HG03442 (cell line): ENCODE measurements around the gene ING5.
A peak's percentile ranks its signal among the peaks of the same experiment; 100 is the strongest.
"Not testable (repeated sequence)": the region's sequence is repeated elsewhere in the genome, so short reads cannot be mapped to it uniquely, and the experiment has no call there.

ENCODE experiments used
- ATAC-seq: cut with Tn5 transposase; IDR thresholded peaks from one replicate; pipeline ENCODE4 v1.9.1; 2021; ENCODE audit warnings: mild to moderate bottlenecking, moderate library complexity; ENCODE audit not compliant: unreplicated experiment

ING5 gene

GRCh38 chr2:241701399-241702154 is at the start of gene ING5:
TSS of gene ING5 (plus strand) at chr2:241702039. CDS start at chr2:241702066, 27 bp downstream.
- ATAC-seq = peak; percentile 51

GRCh38 chr2:241652142-241652541 is 49.7 kb upstream of the ING5 start:
- ATAC-seq = no peak

- no peak for ATAC-seq
Observed at GRCh38 chr2:241652722-241653121, 49.1 kb upstream of the ING5 start.

- ATAC-seq = no peak
Observed at GRCh38 chr2:241653210-241653750, 48.6 kb upstream of the ING5 start.

GRCh38 chr2:241654551-241654950 is 47.3 kb upstream of the ING5 start:
- no peak for ATAC-seq

- ATAC-seq = no peak
Observed at GRCh38 chr2:241655516-241656189, 46.2 kb upstream of the ING5 start.

GRCh38 chr2:241656190-241656741 is 45.6 kb upstream of the ING5 start:
- no peak for ATAC-seq

GRCh38 chr2:241657786-241658254 is 44.0 kb upstream of the ING5 start:
- ATAC-seq = no peak

GRCh38 chr2:241658296-241658695 is 43.5 kb upstream of the ING5 start:
- no peak for ATAC-seq

GRCh38 chr2:241659150-241659739 is 42.6 kb upstream of the ING5 start:
- no peak for ATAC-seq

GRCh38 chr2:241660593-241661213 is 41.1 kb upstream of the ING5 start:
- no peak for ATAC-seq

GRCh38 chr2:241662731-241663130 is 39.1 kb upstream of the ING5 start:
- not testable (repeated sequence) for ATAC-seq

- ATAC-seq = no peak
Observed at GRCh38 chr2:241665731-241666440, 36.0 kb upstream of the ING5 start.

- no peak for ATAC-seq
Observed at GRCh38 chr2:241666627-241667400, 35.0 kb upstream of the ING5 start.

GRCh38 chr2:241668354-241668753 is 33.5 kb upstream of the ING5 start:
- no peak for ATAC-seq

GRCh38 chr2:241668839-241669238 is 33.0 kb upstream of the ING5 start:
- no peak for ATAC-seq

GRCh38 chr2:241670333-241671110 is 31.3 kb upstream of the ING5 start:
- no peak for ATAC-seq

GRCh38 chr2:241671457-241672240 is 30.2 kb upstream of the ING5 start:
- ATAC-seq = no peak
